SJSA1 (cell line): ENCODE measurements around the gene FHIT. TPM values are rescaled to one million over a fixed set of nuclear protein-coding genes. Genes with fewer than 3 reads are reported as not detected.

ENCODE experiments used
- DNase-seq, 2 experiments: peaks; one replicate each; pipeline ENCODE4 v3.0.0-alpha.2; 2015 to 2020; ENCODE audit warnings: low spot score in 2 of 2, low read depth in 1 of 2
- H3K27ac ChIP-seq: fragments of 250-450 bp; sonication (Bioruptor Pico); 2 replicates; pipeline ENCODE4 v1.5.1; 2020; ENCODE audit warnings: mild to moderate bottlenecking, moderate library complexity
- H3K27me3 ChIP-seq: fragments of 250-450 bp; sonication (Bioruptor Pico); replicated peaks from 2 replicates; pipeline ENCODE4 v1.5.1; 2020; ENCODE audit warnings: mild to moderate bottlenecking, moderate library complexity
- H3K36me3 ChIP-seq: fragments of 250-450 bp; sonication (Bioruptor Pico); 2 replicates; pipeline ENCODE4 v1.5.1; 2020; ENCODE audit warnings: mild to moderate bottlenecking
- H3K4me1 ChIP-seq: fragments of 250-450 bp; sonication (Bioruptor Pico); replicated peaks from 2 replicates; pipeline ENCODE4 v1.6.1; 2021; ENCODE audit warnings: mild to moderate bottlenecking
- H3K4me3 ChIP-seq: fragments of 250-450 bp; sonication (Bioruptor Pico); 2 replicates; pipeline ENCODE4 v1.5.1; 2020; ENCODE audit warnings: mild to moderate bottlenecking
- H3K9me3 ChIP-seq: fragments of 250-450 bp; sonication (Bioruptor Pico); replicated peaks from 2 replicates; pipeline ENCODE4 v1.5.1; 2020; ENCODE audit warnings: mild to moderate bottlenecking
- total RNA-seq: library from RNA; depleted of rRNA; stranded (reverse); fragments of >200 nt; shearing (Covaris generic); gene quantifications from 2 replicates; pipeline ENCODE4 v1.2.3, GENCODE V29; 2014

FHIT gene
- total RNA-seq, 1 experiment from 2014 or later: not detected

DNA sequence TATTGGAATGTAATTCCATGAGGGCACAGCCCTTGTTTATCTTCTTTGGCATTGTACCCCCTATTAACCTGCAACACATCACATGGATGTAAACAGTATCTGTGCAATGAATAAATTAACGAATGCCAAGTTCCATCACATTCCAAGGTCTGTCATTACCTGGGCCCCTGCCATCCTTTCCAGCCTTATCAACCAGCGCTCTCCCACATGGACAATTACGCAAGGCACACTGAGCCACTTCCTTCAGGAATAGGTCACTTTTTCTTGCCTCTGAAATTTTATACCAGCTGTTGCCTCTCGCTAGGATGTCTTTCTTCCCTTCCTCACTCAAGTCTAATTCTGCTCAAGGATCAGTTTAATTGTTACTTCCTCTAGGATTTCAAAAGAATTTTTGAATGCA is 1149.6 kb downstream of the FHIT start:
- Histone ChIP-seq H3K36me3 (no peaks in the 10 kb centered on the region), H3K27ac (no peak overlapping the region), H3K9me3 (no peaks in the 10 kb centered on the region), H3K27me3 (no peaks in the 10 kb centered on the region), H3K4me3 (no peak overlapping the region), H3K4me1 (no peaks in the 10 kb centered on the region)
- DNase-seq: no peak

GRCh38 chr3:60096403-60096802 is 1154.8 kb downstream of the FHIT start:
- H3K9me3 ChIP-seq: no peaks in the 10 kb centered on the region
- H3K4me3 ChIP-seq: no peak overlapping the region
- no peaks in the 10 kb centered on the region for H3K4me1 ChIP-seq
- no peaks in the 10 kb centered on the region for H3K27me3 ChIP-seq
- H3K36me3 ChIP-seq: no peaks in the 10 kb centered on the region
- no peak overlapping the region for H3K27ac ChIP-seq
- DNase-seq: no peak

GRCh38 chr3:60095930-60096329 is 1155.3 kb downstream of the FHIT start:
- no peak overlapping the region for H3K4me3 ChIP-seq
- H3K4me1 ChIP-seq: no peaks in the 10 kb centered on the region
- no peaks in the 10 kb centered on the region for H3K27me3 ChIP-seq
- no peaks in the 10 kb centered on the region for H3K36me3 ChIP-seq
- H3K9me3 ChIP-seq: no peaks in the 10 kb centered on the region
- no peak overlapping the region for H3K27ac ChIP-seq
- no peak for DNase-seq

- DNase-seq: no peak
- no peak overlapping the region for H3K4me3 ChIP-seq
- no peak overlapping the region for H3K27ac ChIP-seq
- no peaks in the 10 kb centered on the region for H3K9me3 ChIP-seq
- H3K27me3 ChIP-seq: no peaks in the 10 kb centered on the region
- no peaks in the 10 kb centered on the region for H3K4me1 ChIP-seq
- H3K36me3 ChIP-seq: no peaks in the 10 kb centered on the region
Observed at GRCh38 chr3:60095516-60095915, 1155.7 kb downstream of the FHIT start.

GRCh38 chr3:60094392-60094947 is 1156.8 kb downstream of the FHIT start:
- H3K27ac ChIP-seq: no peak overlapping the region
- no peaks in the 10 kb centered on the region for H3K9me3 ChIP-seq
- no peaks in the 10 kb centered on the region for H3K36me3 ChIP-seq
- H3K4me3 ChIP-seq: no peak overlapping the region
- no peak for DNase-seq
- no peaks in the 10 kb centered on the region for H3K4me1 ChIP-seq
- H3K27me3 ChIP-seq: no peaks in the 10 kb centered on the region

- H3K4me1 ChIP-seq: no peaks in the 10 kb centered on the region
- no peak for DNase-seq
- no peaks in the 10 kb centered on the region for H3K9me3 ChIP-seq
- no peaks in the 10 kb centered on the region for H3K36me3 ChIP-seq
- H3K4me3 ChIP-seq: no peak overlapping the region
- no peaks in the 10 kb centered on the region for H3K27me3 ChIP-seq
- H3K27ac ChIP-seq: no peak overlapping the region
Observed at GRCh38 chr3:60090548-60090947, 1160.7 kb downstream of the FHIT start.

DNA sequence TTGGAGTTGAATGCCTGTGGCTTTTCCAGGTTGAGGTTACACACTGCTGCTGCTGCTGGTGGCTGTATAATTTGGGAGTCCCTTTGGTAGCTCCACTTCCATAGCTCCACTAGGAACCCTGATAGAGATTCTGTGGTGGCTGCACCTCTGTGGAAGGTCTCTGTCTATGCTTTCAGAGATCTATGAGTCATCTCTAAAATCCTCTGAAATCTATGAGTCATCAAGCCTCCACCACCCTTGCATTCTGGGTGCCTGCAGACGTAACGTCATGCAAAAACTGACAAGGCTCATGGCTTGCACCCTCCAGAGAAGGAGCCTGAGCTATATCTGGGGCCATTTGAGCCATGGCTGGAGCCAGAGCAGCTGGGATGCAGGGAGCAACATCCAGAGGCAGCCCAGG is 1164.4 kb downstream of the FHIT start:
- no peak overlapping the region for H3K27ac ChIP-seq
- H3K9me3 ChIP-seq: no peaks in the 10 kb centered on the region
- no peaks in the 10 kb centered on the region for H3K36me3 ChIP-seq
- DNase-seq: no peak
- no peak overlapping the region for H3K4me3 ChIP-seq
- no peaks in the 10 kb centered on the region for H3K27me3 ChIP-seq
- no peaks in the 10 kb centered on the region for H3K4me1 ChIP-seq

GRCh38 chr3:60085649-60086048 is 1165.6 kb downstream of the FHIT start:
- no peaks in the 10 kb centered on the region for H3K9me3 ChIP-seq
- no peak for DNase-seq
- H3K4me3 ChIP-seq: no peak overlapping the region
- H3K36me3 ChIP-seq: no peaks in the 10 kb centered on the region
- H3K27me3 ChIP-seq: no peaks in the 10 kb centered on the region
- no peak overlapping the region for H3K27ac ChIP-seq
- H3K4me1 ChIP-seq: no peaks in the 10 kb centered on the region

- no peaks in the 10 kb centered on the region for H3K9me3 ChIP-seq
- DNase-seq: no peak
- H3K4me3 ChIP-seq: no peak overlapping the region
- H3K4me1 ChIP-seq: no peaks in the 10 kb centered on the region
- no peaks in the 10 kb centered on the region for H3K36me3 ChIP-seq
- no peaks in the 10 kb centered on the region for H3K27me3 ChIP-seq
- H3K27ac ChIP-seq: no peak overlapping the region
Observed at GRCh38 chr3:60081381-60082095, 1169.7 kb downstream of the FHIT start.

GRCh38 chr3:60080648-60081047 is 1170.6 kb downstream of the FHIT start:
- H3K27ac ChIP-seq: no peak overlapping the region
- H3K4me1 ChIP-seq: no peaks in the 10 kb centered on the region
- no peaks in the 10 kb centered on the region for H3K9me3 ChIP-seq
- H3K27me3 ChIP-seq: no peaks in the 10 kb centered on the region
- no peak for DNase-seq
- H3K36me3 ChIP-seq: no peaks in the 10 kb centered on the region
- no peak overlapping the region for H3K4me3 ChIP-seq

GRCh38 chr3:60079076-60079475 is 1172.2 kb downstream of the FHIT start:
- Histone ChIP-seq H3K27ac (no peak overlapping the region), H3K4me3 (no peak overlapping the region), H3K36me3 (no peaks in the 10 kb centered on the region), H3K27me3 (no peaks in the 10 kb centered on the region), H3K9me3 (no peaks in the 10 kb centered on the region), H3K4me1 (no peaks in the 10 kb centered on the region)
- DNase-seq: no peak

GRCh38 chr3:60076331-60076730 is 1174.9 kb downstream of the FHIT start:
- H3K9me3 ChIP-seq: no peaks in the 10 kb centered on the region
- no peak for DNase-seq
- H3K4me1 ChIP-seq: no peaks in the 10 kb centered on the region
- no peaks in the 10 kb centered on the region for H3K36me3 ChIP-seq
- no peak overlapping the region for H3K27ac ChIP-seq
- no peaks in the 10 kb centered on the region for H3K27me3 ChIP-seq
- no peak overlapping the region for H3K4me3 ChIP-seq

- Histone ChIP-seq H3K4me3 (no peak overlapping the region), H3K27me3 (no peaks in the 10 kb centered on the region)
Observed at GRCh38 chr3:60073942-60074341, 1177.3 kb downstream of the FHIT start.

GRCh38 chr3:60073228-60073627 is 1178.0 kb downstream of the FHIT start:
- no peaks in the 10 kb centered on the region for H3K4me1 ChIP-seq
- no peaks in the 10 kb centered on the region for H3K27me3 ChIP-seq
- H3K27ac ChIP-seq: no peak overlapping the region
- H3K36me3 ChIP-seq: no peaks in the 10 kb centered on the region
- DNase-seq: no peak
- no peak overlapping the region for H3K4me3 ChIP-seq
- H3K9me3 ChIP-seq: no peaks in the 10 kb centered on the region

More at GRCh38 chr3:60073942-60074341, 1177.3 kb downstream of the FHIT start:
- Histone ChIP-seq H3K36me3 (no peaks in the 10 kb centered on the region), H3K27ac (no peak overlapping the region), H3K4me1 (no peaks in the 10 kb centered on the region), H3K9me3 (no peaks in the 10 kb centered on the region)
- DNase-seq: no peak

DNA sequence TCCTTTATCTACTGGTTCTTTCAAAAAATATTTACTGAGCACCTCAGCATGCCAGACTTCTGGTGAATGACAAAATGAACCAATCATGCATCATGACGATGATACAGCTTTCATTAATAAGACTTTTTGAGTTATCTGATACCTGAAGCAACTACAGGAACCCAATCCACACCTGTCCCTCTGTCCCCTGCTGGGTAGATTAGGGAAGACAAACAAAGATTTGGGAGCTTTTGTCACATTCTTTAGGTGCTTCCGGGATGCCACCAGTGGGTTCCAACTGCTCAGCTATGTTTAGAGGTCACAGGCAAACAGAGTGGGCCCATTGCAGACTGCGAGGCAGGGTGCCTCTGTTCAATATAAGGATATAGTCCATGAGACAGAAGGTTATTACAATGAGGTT is 1180.9 kb downstream of the FHIT start:
- Histone ChIP-seq H3K4me3 (no peak overlapping the region), H3K27me3 (no peaks in the 10 kb centered on the region), H3K36me3 (no peaks in the 10 kb centered on the region), H3K4me1 (no peaks in the 10 kb centered on the region), H3K27ac (no peak overlapping the region), H3K9me3 (no peaks in the 10 kb centered on the region)
- DNase-seq: no peak
